Fibroblast of mammary gland (primary cell): ENCODE data around the gene CCDC50.

Source experiments
- DNase-seq: peaks from one replicate; pipeline ENCODE4 v3.0.0-alpha.2; 2010; ENCODE audit warnings: low read depth
- H3K4me3 ChIP-seq: 2 replicates; pipeline ENCODE4 v1.5.1; 2011; ENCODE audit warnings: low read depth, mild to moderate bottlenecking, low read length, moderate library complexity; ENCODE audit not compliant: control insufficient read depth
- TF ChIP-seq, protein P1 (sequence below): conservative IDR thresholded peaks from 2 replicates; pipeline ENCODE4 v1.5.1; 2011; ENCODE audit warnings: low read depth, low read length, inconsistent platforms; ENCODE audit not compliant: control insufficient read depth, insufficient read depth

The CCDC50 gene

DNA sequence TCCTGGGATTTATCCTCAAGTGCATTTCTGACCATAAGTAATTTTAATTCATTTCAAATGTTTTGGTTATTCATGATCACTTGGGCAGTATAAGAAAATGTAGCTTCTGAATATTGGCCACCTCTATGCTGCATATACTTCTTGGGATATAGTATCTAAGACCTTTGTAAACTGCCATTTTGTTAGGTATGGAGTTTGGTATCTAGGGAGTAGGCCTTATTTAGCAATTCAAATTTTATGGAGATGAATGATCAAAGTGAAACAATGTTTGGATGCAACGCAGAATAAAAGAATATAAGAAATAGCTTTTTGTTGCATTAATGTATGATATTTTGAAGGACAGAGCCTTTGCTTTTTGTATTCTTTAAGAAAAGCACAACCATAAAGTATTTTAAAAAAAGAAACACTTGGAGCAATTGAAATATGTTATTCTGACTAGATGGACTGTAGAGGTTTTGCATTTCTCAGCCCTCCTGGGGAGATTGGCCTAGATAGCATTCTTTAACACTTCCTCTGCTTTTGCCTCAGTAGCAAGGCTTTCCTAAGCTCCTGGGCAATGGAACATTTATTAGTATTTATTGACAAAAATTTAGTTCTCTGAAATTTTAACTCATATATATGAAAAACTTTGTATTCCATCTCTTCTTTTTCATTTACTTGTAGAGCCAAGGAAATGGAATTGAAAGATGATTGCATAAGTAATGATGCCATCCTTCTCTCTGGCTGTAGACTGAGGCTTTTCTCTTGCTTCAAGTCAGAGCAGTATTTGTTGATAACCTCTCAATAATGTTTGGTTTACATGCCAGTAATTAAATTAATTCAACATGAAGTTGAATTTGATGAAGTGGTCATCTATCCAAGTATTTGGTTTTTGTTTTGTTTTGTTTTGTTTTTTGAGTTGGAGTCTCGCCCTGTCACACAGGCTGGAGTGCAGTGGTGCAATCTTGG is 62.9 kb downstream of the CCDC50 start:
- TF ChIP-seq, protein P1, sequence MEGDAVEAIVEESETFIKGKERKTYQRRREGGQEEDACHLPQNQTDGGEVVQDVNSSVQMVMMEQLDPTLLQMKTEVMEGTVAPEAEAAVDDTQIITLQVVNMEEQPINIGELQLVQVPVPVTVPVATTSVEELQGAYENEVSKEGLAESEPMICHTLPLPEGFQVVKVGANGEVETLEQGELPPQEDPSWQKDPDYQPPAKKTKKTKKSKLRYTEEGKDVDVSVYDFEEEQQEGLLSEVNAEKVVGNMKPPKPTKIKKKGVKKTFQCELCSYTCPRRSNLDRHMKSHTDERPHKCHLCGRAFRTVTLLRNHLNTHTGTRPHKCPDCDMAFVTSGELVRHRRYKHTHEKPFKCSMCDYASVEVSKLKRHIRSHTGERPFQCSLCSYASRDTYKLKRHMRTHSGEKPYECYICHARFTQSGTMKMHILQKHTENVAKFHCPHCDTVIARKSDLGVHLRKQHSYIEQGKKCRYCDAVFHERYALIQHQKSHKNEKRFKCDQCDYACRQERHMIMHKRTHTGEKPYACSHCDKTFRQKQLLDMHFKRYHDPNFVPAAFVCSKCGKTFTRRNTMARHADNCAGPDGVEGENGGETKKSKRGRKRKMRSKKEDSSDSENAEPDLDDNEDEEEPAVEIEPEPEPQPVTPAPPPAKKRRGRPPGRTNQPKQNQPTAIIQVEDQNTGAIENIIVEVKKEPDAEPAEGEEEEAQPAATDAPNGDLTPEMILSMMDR = no peak
- no peak overlapping the region for H3K4me3 ChIP-seq
- no peak for DNase-seq

DNA sequence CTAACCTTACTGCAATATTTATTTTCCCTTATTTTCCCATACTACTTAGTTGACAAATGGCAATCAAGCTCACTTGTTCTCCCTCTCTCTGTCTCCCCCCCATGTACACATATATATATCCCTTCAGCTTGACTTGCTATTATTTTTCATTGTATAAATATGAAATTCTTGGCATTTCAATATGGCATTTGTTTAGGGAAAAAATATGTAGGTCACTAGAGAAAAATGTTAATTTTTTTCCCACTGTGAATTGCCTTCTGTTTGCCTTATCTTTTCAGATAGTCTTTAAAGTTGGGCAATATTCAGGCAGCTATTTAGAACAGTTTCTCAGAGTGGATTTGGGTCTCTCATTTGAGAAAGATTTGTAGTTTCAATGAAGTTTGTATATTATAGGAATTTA is 64.0 kb downstream of the CCDC50 start:
- TF ChIP-seq, protein P1 = no peak
- DNase-seq = no peak
- H3K4me3 ChIP-seq = no peak overlapping the region

DNA sequence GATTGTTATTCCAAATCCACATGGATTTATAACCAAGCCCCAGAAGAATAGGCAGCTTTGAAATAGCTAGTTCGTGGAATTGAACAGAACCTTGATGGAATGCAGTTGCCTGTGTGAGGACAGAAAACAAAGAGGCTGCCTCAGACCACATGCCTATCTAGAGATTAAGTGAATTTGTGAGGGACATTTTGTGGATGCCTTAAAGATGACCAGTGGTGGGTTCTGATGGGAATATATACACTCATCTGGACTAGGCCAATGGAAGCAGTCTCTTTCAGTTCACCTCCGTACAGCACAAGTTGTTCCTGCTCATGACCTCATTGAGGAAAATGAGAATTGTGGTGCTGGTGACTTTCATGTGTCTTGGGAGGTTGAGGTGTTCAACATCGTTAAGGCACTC is 68.6 kb downstream of the CCDC50 start:
- H3K4me3 ChIP-seq = no peak overlapping the region
- TF ChIP-seq, protein P1 = no peak
- no peak for DNase-seq

- H3K4me3 ChIP-seq = no peak overlapping the region
- no peak for DNase-seq
- TF ChIP-seq, protein P1 = no peak
These were observed 69.4 kb downstream of the CCDC50 start for GRCh38 chr3:191398607-191399006.

GRCh38 chr3:191399918-191400317 is 70.7 kb downstream of the CCDC50 start:
- DNase-seq = no peak
- TF ChIP-seq, protein P1 = no peak
- no peak overlapping the region for H3K4me3 ChIP-seq

DNA sequence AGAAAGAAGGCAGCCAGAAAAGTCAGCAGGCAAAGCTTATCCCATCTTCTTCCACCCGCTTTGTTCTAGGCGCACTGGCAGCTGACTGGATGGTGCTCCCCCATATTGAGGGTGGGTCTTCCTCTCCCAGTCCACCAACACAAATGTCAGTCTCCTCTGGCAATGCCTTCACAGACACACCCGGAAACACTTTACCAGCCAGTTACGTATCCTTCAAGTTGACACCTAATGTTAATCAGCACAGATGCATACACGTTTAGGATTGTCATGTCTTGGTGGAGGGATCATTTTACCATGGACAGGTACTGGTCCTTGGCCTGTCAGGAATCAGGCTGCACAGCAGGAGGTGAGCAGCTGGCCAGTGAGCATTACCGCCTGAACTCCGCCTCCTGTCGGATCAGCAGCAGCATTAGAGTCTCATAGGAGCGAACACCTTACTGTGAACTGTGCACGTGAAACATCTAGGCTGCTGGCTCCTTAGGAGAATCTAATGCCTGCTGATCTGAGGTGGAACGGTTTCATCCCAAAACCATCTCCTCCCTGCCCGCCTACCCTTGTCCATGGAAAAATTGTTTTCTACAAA is 72.7 kb downstream of the CCDC50 start:
- no peak for DNase-seq

More for the DNA sequence above, 72.7 kb downstream of the CCDC50 start:
- no peak overlapping the region for H3K4me3 ChIP-seq
- TF ChIP-seq, protein P1 = no peak
